Stimulated activated effector memory CD8-positive, alpha-beta T cell treated with anti-CD3 and anti-CD28 coated beads, Interleukin-12 subunit alpha, Interleukin-12 subunit beta, amount 100 ng/mL, for 72 hours (primary cell): Measurements from ENCODE around the gene TSR3.

ENCODE experiments used
- ATAC-seq: fragments of 150-1000 bp; cut with Tn5 transposase; 2 replicates; pipeline ENCODE4 v1.10.0; 2021
- DNase-seq, 2 donors: peaks; one replicate each; pipeline ENCODE4 v3.0.0; 2021 to 2022; ENCODE audit warnings: low spot score in 2 of 2
- H3K27ac Mint-ChIP-seq: one replicate; pipeline ENCODE4 v1.8.0; 2022; ENCODE audit warnings: mild to moderate bottlenecking, mixed read lengths
- H3K36me3 Mint-ChIP-seq: one replicate; pipeline ENCODE4 v1.8.0; 2022; ENCODE audit warnings: mild to moderate bottlenecking, mixed read lengths
- H3K4me1 Mint-ChIP-seq: one replicate; pipeline ENCODE4 v1.8.0; 2022; ENCODE audit warnings: mixed read lengths
- H3K4me3 Mint-ChIP-seq: one replicate; pipeline ENCODE4 v1.8.0; 2022; ENCODE audit warnings: mild to moderate bottlenecking, mixed read lengths
- H3K9me3 Mint-ChIP-seq: one replicate; pipeline ENCODE4 v1.8.0; 2022; ENCODE audit warnings: mixed read lengths

Gene TSR3

GRCh38 chr16:1308036-1308976 lies 43.4 kb downstream of the TSR3 start:
- ATAC-seq: peak; percentile 48
- Mint-ChIP-seq H3K9me3 (no peaks in the 10 kb centered on the region), H3K4me1 (peaks cover 46% of the 10 kb centered on the region), H3K27ac (peak overlapping the region; percentile 100), H3K4me3 (peak overlapping the region; percentile 76), H3K36me3 (peaks cover 57% of the 10 kb centered on the region)
- no peak for DNase-seq

- H3K27ac Mint-ChIP-seq: peak overlapping the region; percentile 100
- H3K4me1 Mint-ChIP-seq: peaks cover 39% of the 10 kb centered on the region
- ATAC-seq: no peak
Measured at GRCh38 chr16:1306334-1306733, 45.3 kb downstream of the TSR3 start.

GRCh38 chr16:1305823-1306222 lies 45.9 kb downstream of the TSR3 start:
- Mint-ChIP-seq H3K4me1 (peaks cover 35% of the 10 kb centered on the region), H3K4me3 (no peak overlapping the region), H3K36me3 (peaks cover 38% of the 10 kb centered on the region), H3K27ac (peak overlapping the region; percentile 100), H3K9me3 (no peaks in the 10 kb centered on the region)
- ATAC-seq (no peak), DNase-seq (no peak)

More at GRCh38 chr16:1306334-1306733, 45.3 kb downstream of the TSR3 start:
- no peak for DNase-seq
- no peak overlapping the region for H3K4me3 Mint-ChIP-seq
- H3K9me3 Mint-ChIP-seq: no peaks in the 10 kb centered on the region
- peaks cover 43% of the 10 kb centered on the region for H3K36me3 Mint-ChIP-seq

- no peak for DNase-seq
- H3K27ac Mint-ChIP-seq: peak overlapping the region; percentile 56
- H3K36me3 Mint-ChIP-seq: peaks cover 9% of the 10 kb centered on the region
- H3K4me3 Mint-ChIP-seq: peak overlapping the region; percentile 49
- H3K9me3 Mint-ChIP-seq: no peaks in the 10 kb centered on the region
- ATAC-seq: no peak
- H3K4me1 Mint-ChIP-seq: peaks cover 32% of the 10 kb centered on the region
Measured at GRCh38 chr16:1301562-1301961, 50.1 kb downstream of the TSR3 start.

- H3K4me1 Mint-ChIP-seq: peaks cover 25% of the 10 kb centered on the region
- peak; percentile 79 for ATAC-seq
- DNase-seq: peak; percentile 81 to 90
- H3K27ac Mint-ChIP-seq: no peak overlapping the region
- H3K9me3 Mint-ChIP-seq: no peaks in the 10 kb centered on the region
- peaks cover 5% of the 10 kb centered on the region for H3K36me3 Mint-ChIP-seq
- peak overlapping the region; percentile 49 for H3K4me3 Mint-ChIP-seq
Measured at GRCh38 chr16:1300664-1301476, 50.8 kb downstream of the TSR3 start.

GRCh38 chr16:1299868-1300203 lies 51.8 kb downstream of the TSR3 start:
- ATAC-seq (no peak), DNase-seq (no peak)
- H3K4me1 Mint-ChIP-seq: peaks cover 25% of the 10 kb centered on the region
- H3K9me3 Mint-ChIP-seq: no peaks in the 10 kb centered on the region
- H3K27ac Mint-ChIP-seq: no peak overlapping the region
- no peak overlapping the region for H3K4me3 Mint-ChIP-seq
- H3K36me3 Mint-ChIP-seq: peaks cover 5% of the 10 kb centered on the region
